SK-N-SH (cell line): Measurements from ENCODE around the gene ELF4. TPM values are rescaled to one million over a fixed set of nuclear protein-coding genes. Genes with fewer than 3 reads are reported as not detected.

Experiments
- CTCF ChIA-PET: fragments of 300-600, 350-600 bp; formaldehyde crosslinking; extraction: SDS; loops from one replicate; lab custom pipeline; 2021; lab: Yijun Ruan, JAX
- POLR2A ChIA-PET: fragments of 350-600 bp; sonication (Branson Sonifier 250); formaldehyde crosslinking; extraction: SDS; loops from one replicate; lab custom pipeline; 2020; ENCODE audit warnings: antibody characterized with exemption, inconsistent platforms; lab: Yijun Ruan, JAX
- DNase-seq: peaks from one replicate; pipeline ENCODE4 v3.0.0; 2012
- H2AFZ ChIP-seq: fragments of 200-600 bp; sonication (generic); 2 replicates; pipeline ENCODE4 v1.8.1; 2016; ENCODE audit warnings: antibody characterized with exemption, mild to moderate bottlenecking, low read depth
- H3F3A ChIP-seq: fragments of 200-600 bp; sonication (generic); replicated peaks from 2 replicates; pipeline ENCODE3; 2016; ENCODE audit warnings: antibody characterized with exemption, mild to moderate bottlenecking; ENCODE audit not compliant: insufficient read depth
- H3K27ac ChIP-seq, 2 experiments: fragments of 200-500 bp in 1 of 2; fragments of 200-600 bp in 1 of 2; sonication (Bioruptor generic) in 1 of 2; sonication (generic), shearing (Covaris generic) in 1 of 2; 2 replicates each; pipeline versions ENCODE4 v1.5.1 to v1.6.1; 2014 to 2016; ENCODE audit warnings: low read depth in 2 of 2, inconsistent platforms in 1 of 2, low read length in 1 of 2, mild to moderate bottlenecking in 1 of 2, mixed read lengths in 1 of 2
- H3K27me3 ChIP-seq: fragments of 200-600 bp; sonication (generic), shearing (Covaris generic); 2 replicates; pipeline ENCODE4 v1.6.1; 2016; ENCODE audit warnings: mixed run types; ENCODE audit not compliant: insufficient read depth
- H3K36me3 ChIP-seq, 2 experiments: fragments of 200-500 bp in 1 of 2; fragments of 200-600 bp in 1 of 2; sonication (Bioruptor generic) in 1 of 2; sonication (generic) in 1 of 2; replicated peaks in 1 of 2; 2 replicates each; pipeline versions ENCODE3 to v1.5.1; 2014 to 2016; ENCODE audit warnings: low read length in 1 of 2, mild to moderate bottlenecking in 1 of 2; ENCODE audit not compliant: insufficient read depth in 2 of 2, control insufficient read depth in 1 of 2
- H3K4me1 ChIP-seq, 2 experiments: fragments of 200-500 bp in 1 of 2; fragments of 200-600 bp in 1 of 2; sonication (Bioruptor generic) in 1 of 2; sonication (generic), shearing (Covaris generic) in 1 of 2; 2 replicates each; pipeline versions ENCODE4 v1.5.1 to v1.6.1; 2014 to 2016; ENCODE audit warnings: low read depth in 1 of 2, low read length in 1 of 2, mixed run types in 1 of 2; ENCODE audit not compliant: insufficient read depth in 2 of 2, control insufficient read depth in 1 of 2
- H3K4me2 ChIP-seq: fragments of 200-600 bp; sonication (generic), shearing (Covaris generic); 2 replicates; pipeline ENCODE4 v1.6.1; 2017; ENCODE audit warnings: mixed run types
- H3K4me3 ChIP-seq, 2 experiments: fragments of 200-500 bp in 1 of 2; fragments of 200-600 bp in 1 of 2; sonication (Bioruptor generic) in 1 of 2; sonication (generic), shearing (Covaris generic) in 1 of 2; 2 replicates each; pipeline versions ENCODE4 v1.5.1 to v1.8.1; 2014 to 2016; ENCODE audit warnings: low read depth in 2 of 2, inconsistent platforms in 1 of 2, low read length in 1 of 2, mild to moderate bottlenecking in 1 of 2, mixed read lengths in 1 of 2, moderate library complexity in 1 of 2
- H3K79me2 ChIP-seq: fragments of 200-600 bp; sonication (generic); 2 replicates; pipeline ENCODE4 v1.8.1; 2017; ENCODE audit warnings: mild to moderate bottlenecking; ENCODE audit not compliant: insufficient read depth
- H3K9ac ChIP-seq: fragments of 200-600 bp; sonication (generic); 2 replicates; pipeline ENCODE4 v1.6.1; 2017; ENCODE audit warnings: mixed run types
- H3K9me2 ChIP-seq: fragments of 200-600 bp; sonication (generic); 2 replicates; pipeline ENCODE4 v1.6.1; 2017; ENCODE audit warnings: mixed run types
- H3K9me3 ChIP-seq: fragments of 200-600 bp; sonication (generic); 2 replicates; pipeline ENCODE4 v1.6.1; 2017; ENCODE audit warnings: mixed run types, mild to moderate bottlenecking, moderate library complexity
- H4K20me1 ChIP-seq: fragments of 200-600 bp; sonication (generic); 2 replicates; pipeline ENCODE4 v1.6.1; 2017; ENCODE audit warnings: mild to moderate bottlenecking, mixed run types; ENCODE audit not compliant: insufficient read depth
- CTCF ChIP-seq: fragments of 200-600 bp; sonication (generic); IDR thresholded peaks from 2 replicates; pipeline ENCODE4 v1.6.1; 2017; ENCODE audit warnings: antibody characterized with exemption, mild to moderate bottlenecking, moderate library complexity
- EP300 ChIP-seq, 2 experiments: IDR thresholded peaks; 2 replicates each; pipeline versions ENCODE4 v1.4.0 to v1.6.1; 2012; ENCODE audit warnings: borderline replicate concordance in 1 of 2, low read depth in 1 of 2, low read length in 1 of 2
- FOXM1 ChIP-seq: IDR thresholded peaks from 2 replicates; pipeline ENCODE4 v1.4.0; 2012; ENCODE audit warnings: low read depth, mild to moderate bottlenecking
- MEF2A ChIP-seq: IDR thresholded peaks from 2 replicates; pipeline ENCODE4 v1.4.0; 2012; ENCODE audit warnings: low read depth, borderline replicate concordance
- RCOR1 ChIP-seq: fragments of 150-350 bp; IDR thresholded peaks from 2 replicates; pipeline ENCODE4 v1.6.1; 2017; ENCODE audit warnings: antibody characterized with exemption, low read length
- REST ChIP-seq: IDR thresholded peaks from 2 replicates; pipeline ENCODE4 v1.6.1; 2012; ENCODE audit warnings: mild to moderate bottlenecking, low read depth, low read length, moderate library complexity
- RXRA ChIP-seq: IDR thresholded peaks from 2 replicates; pipeline ENCODE4 v1.4.0; 2012; ENCODE audit warnings: low read depth, mild to moderate bottlenecking, borderline replicate concordance
- SIN3A ChIP-seq: IDR thresholded peaks from 2 replicates; pipeline ENCODE4 v1.6.1; 2012; ENCODE audit warnings: low read depth, mild to moderate bottlenecking, low read length, moderate library complexity, borderline replicate concordance
- YY1 ChIP-seq: IDR thresholded peaks from 2 replicates; pipeline ENCODE4 v1.4.0; 2012; ENCODE audit warnings: low read depth, mild to moderate bottlenecking
- WGBS: methylation state at CpG from one replicate; pipeline ENCODE4 v1.1.6; 2017; ENCODE audit warnings: low lambda C conversion rate; 5-methylcytosine and 5-hydroxymethylcytosine counted together
- polyA plus RNA-seq, 3 experiments: library from polyadenylated mRNA; depleted of rRNA; stranded (reverse); fragments of >200 nt; gene quantifications; 2 replicates each; pipeline ENCODE4 v1.2.3, GENCODE V29; 2012

ELF4 gene
- polyA plus RNA-seq, 1 of the 3 experiments (the other 2 are of a cell fraction) = 9.6 TPM

GRCh38 chrX:130114141-130114588, 3.9 kb upstream of the ELF4 start (continued):
- TF ChIP-seq CTCF (no peak), REST (no peak), YY1 (no peak)

DNA sequence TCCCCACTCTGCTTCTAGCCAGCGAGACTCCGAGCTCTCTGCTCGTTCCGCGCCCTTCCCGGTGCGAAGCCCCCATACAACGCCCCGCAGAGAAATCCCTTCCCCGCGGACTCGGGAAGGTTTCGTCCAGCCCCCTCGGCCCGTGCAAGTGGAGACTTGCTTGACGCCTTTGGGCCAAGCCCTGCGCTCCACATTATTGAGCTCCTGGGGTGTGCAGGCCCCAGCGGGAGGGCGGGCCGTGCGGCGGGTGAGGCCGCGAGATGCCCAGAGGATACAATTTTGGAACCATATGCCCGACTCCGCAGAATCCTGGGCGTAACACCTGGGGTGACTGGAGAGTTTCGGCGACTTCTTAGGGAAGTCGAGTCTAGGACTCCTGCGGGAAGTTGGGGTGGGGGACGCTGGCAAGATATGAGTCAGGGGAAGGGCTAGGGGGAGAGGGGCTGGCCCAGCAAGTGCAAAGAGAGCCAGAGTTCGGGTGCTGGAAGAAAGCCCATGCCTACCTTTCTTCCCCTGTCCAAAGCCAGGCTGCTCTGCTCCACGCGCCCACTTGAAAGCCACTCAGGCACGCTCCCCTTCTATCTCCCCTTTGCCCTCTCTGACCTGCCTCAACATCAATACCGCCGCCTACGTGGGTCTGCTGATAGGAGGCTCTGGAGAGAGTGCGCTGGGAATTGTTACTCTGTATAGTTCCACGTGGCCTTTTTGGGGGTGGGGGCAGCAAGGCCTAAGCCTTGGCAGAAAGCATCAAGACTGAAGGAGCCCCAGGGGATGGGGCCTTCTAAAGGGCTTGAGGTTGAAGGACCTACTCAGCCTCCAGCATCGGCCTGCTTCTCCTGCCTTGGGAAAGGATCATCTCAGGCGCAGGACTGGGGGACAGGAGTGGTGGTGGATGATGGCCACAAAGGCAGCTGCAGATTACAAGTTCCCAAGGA, 1.2 kb upstream of the ELF4 start:
- peak overlapping the region; percentile 67 for H3K4me2 ChIP-seq
- H2AFZ ChIP-seq = 0 out of 2 replicates have a peak overlapping the region, but pooled peaks have one; percentile 35
- peak overlapping the region; percentile 43; the same call in 1 of the 2 replicates for H3K9ac ChIP-seq

More for the DNA sequence above, 1.2 kb upstream of the ELF4 start:
- H3K9me3 ChIP-seq = no peaks in the 10 kb centered on the region
- 62% methylated on average over 40 of the region's 43 CpGs for WGBS
- TF ChIP-seq SIN3A = no peak
- TF ChIP-seq MEF2A = no peak
- TF ChIP-seq RCOR1 = no peak
- no peak for TF ChIP-seq FOXM1
- TF ChIP-seq YY1 = no peak
- TF ChIP-seq EP300 (IDR thresholded peaks at IDR 0.05; ENCODE audit: borderline replicate concordance in 1 of 2, low read depth in 1 of 2, low read length in 1 of 2) = no peak
- no peak for TF ChIP-seq RXRA
- H3K27ac ChIP-seq = 0 out of 4 replicates have a peak overlapping the region, but pooled peaks of 1 of the 2 experiments have one; percentile 28
- peaks cover 21% of the 10 kb centered on the region; the same call in 1 of the 2 replicates for H3K27me3 ChIP-seq
- ChIA-PET POLR2A (no interaction called here), CTCF (interaction anchor here (1.0 to 1.2 kb wide), 3 partner anchors 9 to 61 kb away, joined by 3 read pairs; partner anchors contain the start of gene RAB33A)
- no peaks in the 10 kb centered on the region for H3K36me3 ChIP-seq
- DNase-seq = no peak
- peaks cover 44% of the 10 kb centered on the region; the same call in 1 of the 2 replicates for H3K79me2 ChIP-seq
- no peaks in the 10 kb centered on the region for H3F3A ChIP-seq
- peaks cover 0 to 9% of the 10 kb centered on the region in 2 experiments; a peak in 1 of 4 replicates for H3K4me1 ChIP-seq
- peaks cover 7% of the 10 kb centered on the region; the same call in 1 of the 2 replicates for H4K20me1 ChIP-seq
- peak overlapping the region; percentile 36 to 44; a peak in 3 of 4 replicates for H3K4me3 ChIP-seq
- H3K9me2 ChIP-seq = no peaks in the 10 kb centered on the region
